Islet precursor cell (in vitro differentiated cells): ENCODE measurements around the gene STX12.
A peak's percentile ranks its signal among the peaks of the same experiment; 100 is the strongest.

ENCODE experiments used
- DNase-seq: peaks from one replicate; pipeline ENCODE4 v3.0.0-alpha.2; 2018

The STX12 gene

GRCh38 chr1:27872059-27872801 lies 99.2 kb downstream of the STX12 start, which contains the start of gene THEMIS2:
Gene THEMIS2, plus strand, starts transcription at chr1:27872544. Its CDS starts 28 bp downstream, at chr1:27872572.
- DNase-seq = peak; percentile 83

DNA sequence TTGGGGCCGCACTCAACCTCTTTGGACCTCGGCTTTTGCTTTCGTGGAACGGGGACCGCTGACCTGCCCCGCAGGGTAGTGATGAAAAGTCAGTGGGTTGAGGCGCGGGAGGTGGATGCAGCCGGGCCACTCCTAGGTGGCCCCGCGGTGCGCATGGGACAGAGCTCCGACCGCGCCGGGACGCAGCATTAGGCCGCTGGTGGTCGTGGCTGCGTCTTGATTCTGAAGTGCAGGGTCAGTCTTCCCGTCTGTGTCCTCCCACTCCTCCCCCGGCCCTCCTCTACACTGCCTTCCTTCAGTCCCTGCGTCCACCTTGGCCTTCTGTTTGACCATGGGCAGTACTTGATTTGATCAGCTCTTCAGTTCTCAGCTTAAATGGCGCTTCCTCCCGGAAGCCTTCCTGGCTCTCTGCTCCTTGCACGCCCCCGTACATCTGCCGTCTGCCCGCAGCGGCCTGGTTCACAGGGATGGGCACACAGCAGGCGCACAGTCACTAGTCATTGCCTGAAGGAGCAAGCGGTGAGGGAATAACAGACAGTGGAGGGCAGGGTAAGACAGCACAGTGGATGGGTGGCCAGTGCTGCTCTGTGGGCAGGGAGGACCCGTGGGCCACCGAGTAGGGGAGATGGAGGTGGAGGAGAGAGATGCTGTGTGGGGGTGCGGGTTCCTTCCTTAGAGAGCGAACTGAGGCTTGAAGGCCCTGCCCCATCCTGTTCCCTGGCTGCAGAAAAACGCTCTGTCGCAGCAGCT lies 100.0 kb downstream of the STX12 start:
- no peak for DNase-seq

- no peak for DNase-seq
Observed at GRCh38 chr1:27873671-27874384, 100.8 kb downstream of the STX12 start.
